Tongue (tissue), 2 donors: ENCODE data around the gene UNC13C. TPM values are rescaled to one million over a fixed set of nuclear protein-coding genes. Genes with fewer than 3 reads are reported as not detected.

Experiments used
- DNase-seq: peaks from one replicate; pipeline ENCODE4 v3.0.0-alpha.2; 2015
- total RNA-seq: library from RNA; depleted of rRNA; stranded (reverse); fragments of >200 nt; gene quantifications from one replicate; pipeline ENCODE4 v1.2.3, GENCODE V29; 2014

UNC13C gene
- total RNA-seq, 1 donor from 2014 or later: 0.92 TPM

GRCh38 chr15:54502416-54503075, 524.3 kb downstream of the UNC13C start:
- DNase-seq: no peak

- DNase-seq: no peak
These were observed 526.5 kb downstream of the UNC13C start for GRCh38 chr15:54504695-54505094.

- DNase-seq: no peak
These were observed 528.8 kb downstream of the UNC13C start for GRCh38 chr15:54506977-54507524.

GRCh38 chr15:54514601-54515000, 536.4 kb downstream of the UNC13C start:
- no peak for DNase-seq

- DNase-seq: no peak
These were observed 537.7 kb downstream of the UNC13C start for GRCh38 chr15:54515664-54516582.

GRCh38 chr15:54517366-54517765, 539.1 kb downstream of the UNC13C start:
- DNase-seq: no peak

- DNase-seq: no peak
These were observed 540.1 kb downstream of the UNC13C start for GRCh38 chr15:54518156-54518882.

GRCh38 chr15:54519577-54519976, 541.3 kb downstream of the UNC13C start:
- no peak for DNase-seq

- DNase-seq: no peak
These were observed 542.4 kb downstream of the UNC13C start for GRCh38 chr15:54520616-54521015.

GRCh38 chr15:54521206-54521605, 543.0 kb downstream of the UNC13C start:
- no peak for DNase-seq

- DNase-seq: no peak
These were observed 549.8 kb downstream of the UNC13C start for GRCh38 chr15:54528021-54528420.

GRCh38 chr15:54540721-54541120, 562.5 kb downstream of the UNC13C start:
- DNase-seq: peak; percentile 62

- DNase-seq: no peak
These were observed 569.2 kb downstream of the UNC13C start for GRCh38 chr15:54547491-54547890.

- DNase-seq: no peak
These were observed 572.7 kb downstream of the UNC13C start for GRCh38 chr15:54550954-54551353.

- DNase-seq: no peak
These were observed 578.0 kb downstream of the UNC13C start for GRCh38 chr15:54556231-54556630.

GRCh38 chr15:54559405-54560069, 581.3 kb downstream of the UNC13C start:
- DNase-seq: peak; percentile 13

GRCh38 chr15:54560417-54560816, 582.2 kb downstream of the UNC13C start:
- no peak for DNase-seq

- no peak for DNase-seq
These were observed 585.9 kb downstream of the UNC13C start for GRCh38 chr15:54564166-54564565.

GRCh38 chr15:54566654-54567053, 588.4 kb downstream of the UNC13C start:
- DNase-seq: no peak

- no peak for DNase-seq
These were observed 589.3 kb downstream of the UNC13C start for GRCh38 chr15:54567408-54568035.

GRCh38 chr15:54568381-54568780, 590.1 kb downstream of the UNC13C start:
- DNase-seq: no peak
